Transverse colon (tissue), 4 donors: ENCODE results near the gene NAA80.

Source experiments
- EP300 ChIP-seq: sonication (generic); formaldehyde crosslinking; IDR thresholded peaks from one replicate; pipeline ENCODE4 v1.6.1; 2017; ENCODE audit warnings: antibody characterized with exemption, low read depth
- POLR2A ChIP-seq: fragments of 450-650 bp; IDR thresholded peaks from one replicate; pipeline ENCODE4 v1.6.1; 2016; ENCODE audit warnings: antibody characterized with exemption, mild to moderate bottlenecking, moderate library complexity
- POLR2AphosphoS5 ChIP-seq, 3 donors: sonication (generic); formaldehyde crosslinking; IDR thresholded peaks; one replicate each; pipeline ENCODE4 v1.6.1; 2016; ENCODE audit warnings: antibody characterized with exemption in 3 of 3
- TF ChIP-seq, protein P1 (sequence below), 5 experiments: fragments of 200-600 bp in 3 of 5; fragments of 450-650 bp in 2 of 5; sonication (generic) in 3 of 5; IDR thresholded peaks; 1 replicate in 2 of 5; 2 replicates in 3 of 5; pipeline ENCODE4 v1.5.1; 2016 to 2017; ENCODE audit warnings: antibody characterized with exemption in 5 of 5, inconsistent platforms in 3 of 5, mild to moderate bottlenecking in 2 of 5, moderate library complexity in 1 of 5

DNA sequence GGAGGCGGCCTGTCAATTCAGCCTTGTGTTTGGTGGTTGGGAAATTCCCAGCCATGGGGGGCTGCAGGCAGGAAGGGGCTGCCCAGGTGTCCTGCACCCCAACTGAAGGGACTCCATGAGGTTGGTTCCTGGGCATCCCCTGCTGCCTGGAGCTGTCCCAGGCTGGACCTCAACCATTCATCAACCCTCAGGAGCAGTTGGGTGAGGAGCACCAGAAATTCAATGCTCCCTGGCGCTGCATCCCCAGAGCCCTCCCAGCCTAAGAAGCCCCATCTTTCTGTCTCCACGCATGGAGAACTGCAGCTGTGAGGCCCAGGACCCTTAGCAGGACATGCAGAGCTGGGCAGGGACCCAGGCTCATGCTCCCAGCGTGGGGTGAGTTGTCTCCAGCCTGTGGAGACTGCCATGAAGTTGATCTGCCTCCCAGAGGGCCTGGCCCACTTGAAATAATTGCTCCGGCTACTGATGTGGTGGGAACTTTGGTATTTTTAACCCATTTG is 38.2 kb downstream of the NAA80 start:
- TF ChIP-seq EP300 (no peak), POLR2A (no peak), POLR2AphosphoS5 (IDR thresholded peaks at IDR 0.05) (no peak)
- TF ChIP-seq, protein P1, sequence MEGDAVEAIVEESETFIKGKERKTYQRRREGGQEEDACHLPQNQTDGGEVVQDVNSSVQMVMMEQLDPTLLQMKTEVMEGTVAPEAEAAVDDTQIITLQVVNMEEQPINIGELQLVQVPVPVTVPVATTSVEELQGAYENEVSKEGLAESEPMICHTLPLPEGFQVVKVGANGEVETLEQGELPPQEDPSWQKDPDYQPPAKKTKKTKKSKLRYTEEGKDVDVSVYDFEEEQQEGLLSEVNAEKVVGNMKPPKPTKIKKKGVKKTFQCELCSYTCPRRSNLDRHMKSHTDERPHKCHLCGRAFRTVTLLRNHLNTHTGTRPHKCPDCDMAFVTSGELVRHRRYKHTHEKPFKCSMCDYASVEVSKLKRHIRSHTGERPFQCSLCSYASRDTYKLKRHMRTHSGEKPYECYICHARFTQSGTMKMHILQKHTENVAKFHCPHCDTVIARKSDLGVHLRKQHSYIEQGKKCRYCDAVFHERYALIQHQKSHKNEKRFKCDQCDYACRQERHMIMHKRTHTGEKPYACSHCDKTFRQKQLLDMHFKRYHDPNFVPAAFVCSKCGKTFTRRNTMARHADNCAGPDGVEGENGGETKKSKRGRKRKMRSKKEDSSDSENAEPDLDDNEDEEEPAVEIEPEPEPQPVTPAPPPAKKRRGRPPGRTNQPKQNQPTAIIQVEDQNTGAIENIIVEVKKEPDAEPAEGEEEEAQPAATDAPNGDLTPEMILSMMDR (IDR thresholded peaks at IDR 0.05), result no peak
